OCI-LY7 (cell line): ENCODE data around the gene MPPED2. TPM values are rescaled to one million over a fixed set of nuclear protein-coding genes. Genes with fewer than 3 reads are reported as not detected.

ENCODE experiments used
- BruUV-seq: library from RNA; stranded (reverse); fragments of 400-500 nt; replicated peaks from 2 replicates; lab custom pipeline; 2021; lab: Mats Ljungman, UMichigan
- CTCF ChIA-PET: fragments of 300-600 bp; sonication (Branson Sonifier 250); formaldehyde crosslinking; loops from one replicate; lab custom pipeline; 2022; ENCODE audit warnings: antibody characterized with exemption; ENCODE audit not compliant: unreplicated experiment; lab: Charles Lee
- POLR2A ChIA-PET: fragments of 300-600 bp; sonication (Branson Sonifier 250); formaldehyde crosslinking; loops from one replicate; lab custom pipeline; 2022; ENCODE audit warnings: antibody characterized with exemption; lab: Charles Lee
- DNase-seq: peaks from one replicate; pipeline ENCODE4 v3.0.0-alpha.2; 2015; ENCODE audit warnings: low spot score
- H2AFZ ChIP-seq: fragments of 200-600 bp; sonication (generic), shearing (Covaris generic); 2 replicates; pipeline ENCODE4 v1.6.1; 2014; ENCODE audit warnings: mild to moderate bottlenecking, antibody characterized with exemption, low read length, moderate library complexity
- H3K27ac ChIP-seq: fragments of 200-600 bp; sonication (generic); 2 replicates; pipeline ENCODE4 v1.5.1; 2014; ENCODE audit warnings: mixed run types, low read depth, mild to moderate bottlenecking, moderate library complexity, low read length, inconsistent platforms; ENCODE audit not compliant: poor library complexity, severe bottlenecking
- H3K36me3 ChIP-seq: fragments of 200-600 bp; sonication (generic); 2 replicates; pipeline ENCODE4 v1.6.1; 2014; ENCODE audit warnings: mild to moderate bottlenecking, antibody characterized with exemption, low read length, moderate library complexity, mixed read lengths; ENCODE audit not compliant: insufficient read depth
- H3K4me1 ChIP-seq: fragments of 200-600 bp; sonication (generic); 2 replicates; pipeline ENCODE4 v1.5.1; 2014; ENCODE audit warnings: mild to moderate bottlenecking, low read length; ENCODE audit not compliant: insufficient read depth, poor library complexity, severe bottlenecking
- H3K4me2 ChIP-seq: fragments of 200-600 bp; sonication (generic); 2 replicates; pipeline ENCODE4 v1.6.1; 2014; ENCODE audit warnings: mild to moderate bottlenecking, low read length
- H3K4me3 ChIP-seq: fragments of 200-600 bp; sonication (generic); 2 replicates; pipeline ENCODE4 v1.5.1; 2014; ENCODE audit warnings: mild to moderate bottlenecking, low read depth, low read length; ENCODE audit not compliant: poor library complexity, severe bottlenecking
- H3K79me2 ChIP-seq: fragments of 200-600 bp; sonication (generic); 2 replicates; pipeline ENCODE4 v1.6.1; 2016; ENCODE audit warnings: low read depth, mild to moderate bottlenecking, low read length, moderate library complexity, mixed read lengths; ENCODE audit not compliant: insufficient read depth
- H3K9me2 ChIP-seq: fragments of 200-600 bp; sonication (generic); 2 replicates; pipeline ENCODE4 v1.6.1; 2016; ENCODE audit warnings: mild to moderate bottlenecking, low read length, mixed read lengths; ENCODE audit not compliant: insufficient read depth
- H3K9me3 ChIP-seq: fragments of 200-600 bp; sonication (generic); 2 replicates; pipeline ENCODE4 v1.6.1; 2014; ENCODE audit warnings: mild to moderate bottlenecking, mixed run types, low read length, mixed read lengths
- H4K20me1 ChIP-seq: fragments of 200-600 bp; sonication (generic); 2 replicates; pipeline ENCODE4 v1.6.1; 2014; ENCODE audit warnings: mild to moderate bottlenecking, antibody characterized with exemption, low read length, moderate library complexity, mixed read lengths; ENCODE audit not compliant: insufficient read depth
- EZH2phosphoT487 ChIP-seq: fragments of 200-600 bp; sonication (generic); IDR thresholded peaks from 2 replicates; pipeline ENCODE4 v1.6.1; 2018; ENCODE audit warnings: low read depth, borderline replicate concordance, mild to moderate bottlenecking, mixed run types, antibody characterized with exemption, low read length, moderate library complexity, mixed read lengths
- intact Hi-C: fragments of 100-400 bp; cut with micrococcal nuclease; formaldehyde crosslinking; loops from one replicate; pipeline ENCODE4 v1.10.0; 2022; ENCODE audit not compliant: unreplicated experiment
- total RNA-seq, 2 experiments: library from RNA; depleted of rRNA in 1 of 2; stranded (reverse); fragments of >200 nt in 1 of 2; shearing (Covaris generic) in 1 of 2; gene quantifications; 2 replicates each; pipeline ENCODE4 v1.2.3, GENCODE V29; 2014 to 2022
- TF ChIP-seq, protein P1 (sequence below): fragments of 200-600 bp; sonication (generic); conservative IDR thresholded peaks from 2 replicates; pipeline ENCODE4 v1.5.1; 2014; ENCODE audit warnings: mild to moderate bottlenecking, antibody characterized with exemption, low read length, moderate library complexity, mixed read lengths

MPPED2 gene
- total RNA-seq, 2 experiments from 2014 or later: not detected

DNA sequence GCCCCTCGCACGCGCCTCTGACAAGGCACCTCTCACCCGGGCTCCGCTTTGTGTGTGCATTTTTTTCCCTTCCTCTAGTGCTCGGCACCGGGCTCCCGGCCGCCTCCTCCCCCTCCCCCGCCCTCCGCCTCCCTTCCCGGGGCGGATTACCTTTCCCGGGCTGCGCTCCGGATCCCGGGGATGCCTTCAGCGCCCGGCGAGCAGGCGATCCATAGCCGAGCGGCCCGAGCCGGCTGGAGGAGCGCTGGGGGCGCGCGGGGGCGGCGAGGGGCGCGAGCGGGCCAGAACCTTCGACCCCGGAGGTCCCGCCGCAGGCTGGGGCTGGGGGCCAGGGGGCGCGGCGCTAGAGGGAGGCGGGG is 282 bp downstream of the MPPED2 start:
- POLR2A ChIA-PET: no interaction called here
- BruUV-seq: no TSS peak
- Histone ChIP-seq H4K20me1 (no peaks in the 10 kb centered on the region), H3K27ac (no peak overlapping the region), H3K4me2 (no peak overlapping the region), H3K79me2 (no peaks in the 10 kb centered on the region), H3K4me3 (no peak overlapping the region), H3K4me1 (no peaks in the 10 kb centered on the region), H3K9me3 (no peaks in the 10 kb centered on the region), H3K36me3 (no peaks in the 10 kb centered on the region), H3K9me2 (no peaks in the 10 kb centered on the region), H2AFZ (no peak overlapping the region)
- DNase-seq: no peak
- no peak for TF ChIP-seq EZH2phosphoT487
- TF ChIP-seq, protein P1, sequence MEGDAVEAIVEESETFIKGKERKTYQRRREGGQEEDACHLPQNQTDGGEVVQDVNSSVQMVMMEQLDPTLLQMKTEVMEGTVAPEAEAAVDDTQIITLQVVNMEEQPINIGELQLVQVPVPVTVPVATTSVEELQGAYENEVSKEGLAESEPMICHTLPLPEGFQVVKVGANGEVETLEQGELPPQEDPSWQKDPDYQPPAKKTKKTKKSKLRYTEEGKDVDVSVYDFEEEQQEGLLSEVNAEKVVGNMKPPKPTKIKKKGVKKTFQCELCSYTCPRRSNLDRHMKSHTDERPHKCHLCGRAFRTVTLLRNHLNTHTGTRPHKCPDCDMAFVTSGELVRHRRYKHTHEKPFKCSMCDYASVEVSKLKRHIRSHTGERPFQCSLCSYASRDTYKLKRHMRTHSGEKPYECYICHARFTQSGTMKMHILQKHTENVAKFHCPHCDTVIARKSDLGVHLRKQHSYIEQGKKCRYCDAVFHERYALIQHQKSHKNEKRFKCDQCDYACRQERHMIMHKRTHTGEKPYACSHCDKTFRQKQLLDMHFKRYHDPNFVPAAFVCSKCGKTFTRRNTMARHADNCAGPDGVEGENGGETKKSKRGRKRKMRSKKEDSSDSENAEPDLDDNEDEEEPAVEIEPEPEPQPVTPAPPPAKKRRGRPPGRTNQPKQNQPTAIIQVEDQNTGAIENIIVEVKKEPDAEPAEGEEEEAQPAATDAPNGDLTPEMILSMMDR: no peak
- CTCF ChIA-PET: no interaction called here
- intact Hi-C loops: loop anchor here (10.0 kb wide), 1 partner anchor 1439 kb away; no protein-coding TSS in a partner anchor

DNA sequence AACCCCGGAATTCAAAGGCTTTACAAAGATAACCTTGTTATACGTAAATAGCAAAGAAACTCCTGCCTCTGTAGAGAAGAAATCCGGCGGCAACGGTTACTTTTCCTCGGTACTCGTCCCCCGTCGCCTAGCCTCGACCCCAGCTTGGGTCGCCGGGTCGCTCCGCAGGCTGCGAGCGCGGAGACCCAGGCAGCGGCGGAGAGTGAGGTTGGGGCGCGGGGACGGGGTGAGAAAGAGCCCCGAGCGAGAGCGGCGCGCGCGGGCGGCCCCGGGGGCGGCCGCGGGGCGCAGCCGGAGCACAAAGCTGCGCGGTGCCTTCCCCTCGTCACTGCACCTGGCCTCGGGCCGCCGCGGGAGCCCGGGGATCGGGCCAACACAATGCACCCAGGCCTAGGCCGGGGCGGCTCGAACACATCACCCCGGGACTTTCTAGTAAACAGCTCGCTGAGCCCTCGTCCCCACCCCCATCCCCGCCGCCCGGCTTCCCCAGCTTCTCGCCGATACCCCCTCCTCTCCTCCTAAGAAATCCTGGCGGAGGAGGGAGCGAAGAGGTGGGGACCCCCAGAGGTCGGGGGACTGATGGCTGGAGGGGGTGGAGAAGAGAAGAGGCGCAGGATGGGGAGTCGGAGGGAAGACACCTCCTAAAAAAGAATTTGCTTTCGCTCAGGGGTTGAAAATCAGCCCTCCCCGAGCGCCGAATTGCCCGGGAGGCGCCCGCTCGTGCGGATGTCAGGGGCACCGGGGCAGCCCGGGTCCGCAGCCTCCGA is 845 bp downstream of the MPPED2 start:
- no peaks in the 10 kb centered on the region for H4K20me1 ChIP-seq
- no peak overlapping the region for H3K4me3 ChIP-seq
- TF ChIP-seq, protein P1: no peak
- TF ChIP-seq EZH2phosphoT487: no peak
- BruUV-seq: no TSS peak
- H3K9me3 ChIP-seq: no peaks in the 10 kb centered on the region
- no peak for DNase-seq
- no peaks in the 10 kb centered on the region for H3K79me2 ChIP-seq
- intact Hi-C loops: loop anchor here (10.0 kb wide), 1 partner anchor 1439 kb away; no protein-coding TSS in a partner anchor
- H3K4me2 ChIP-seq: no peak overlapping the region
- H3K27ac ChIP-seq: no peak overlapping the region
- ChIA-PET POLR2A (no interaction called here), CTCF (no interaction called here)
- no peaks in the 10 kb centered on the region for H3K4me1 ChIP-seq
- no peak overlapping the region for H2AFZ ChIP-seq
- no peaks in the 10 kb centered on the region for H3K9me2 ChIP-seq
- no peaks in the 10 kb centered on the region for H3K36me3 ChIP-seq
